GM12875 (cell line): Measurements from ENCODE around the gene GPATCH8.
"Not testable (repeated sequence)": the region's sequence is repeated elsewhere in the genome, so short reads cannot be mapped to it uniquely, and the experiment has no call there.

ENCODE experiments used
- H3K4me3 ChIP-seq: one replicate; pipeline ENCODE4 v1.5.1; 2011; ENCODE audit warnings: low read depth, low read length, control low read depth
- CTCF ChIP-seq: IDR thresholded peaks from 2 replicates; pipeline ENCODE4 v1.5.1; 2011; ENCODE audit warnings: low read depth, mild to moderate bottlenecking, control low read depth, inconsistent platforms, low read length, moderate library complexity, borderline replicate concordance; ENCODE audit not compliant: insufficient read depth

The GPATCH8 gene

DNA sequence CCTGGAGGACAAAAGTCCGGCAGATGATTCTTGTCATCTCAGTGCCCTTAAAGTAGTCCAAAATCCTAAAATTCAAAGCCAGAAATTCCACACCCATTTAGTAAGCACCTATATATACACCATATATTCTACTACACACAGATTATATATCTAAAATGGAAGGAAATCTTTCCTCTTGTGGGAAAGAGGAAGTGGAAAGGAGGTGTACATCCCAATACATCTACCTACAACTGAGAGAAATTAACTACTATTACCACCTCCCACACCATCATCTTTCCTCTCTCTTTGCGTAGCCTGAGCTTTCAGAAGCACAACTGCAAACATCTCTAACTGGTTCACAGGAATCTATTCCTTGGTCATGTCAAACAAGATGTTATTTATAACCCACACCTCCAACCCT lies 108.4 kb downstream of the GPATCH8 start:
- TF ChIP-seq CTCF, result no peak

DNA sequence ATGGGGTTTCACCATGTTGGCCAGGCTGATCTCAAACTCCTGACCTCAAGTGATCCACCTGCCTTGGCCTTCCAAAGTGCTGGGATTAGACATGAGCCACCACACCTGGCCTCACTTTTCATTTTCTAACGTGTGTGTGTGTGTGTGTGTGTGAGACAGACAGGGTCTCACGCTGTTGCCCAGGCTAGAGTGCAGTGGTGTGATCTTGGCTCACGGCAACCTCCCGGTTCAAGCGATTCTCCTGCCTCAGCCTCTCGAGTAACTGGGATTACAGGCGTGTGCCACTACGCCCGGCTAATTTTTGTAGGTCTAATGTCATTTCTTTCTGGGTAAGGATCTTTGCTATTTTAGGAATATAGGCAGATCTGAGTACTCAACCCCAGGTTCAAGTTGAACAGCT lies 109.1 kb downstream of the GPATCH8 start:
- not testable (repeated sequence) for H3K4me3 ChIP-seq

More for the DNA sequence above, 108.4 kb downstream of the GPATCH8 start:
- no peak overlapping the region for H3K4me3 ChIP-seq

DNA sequence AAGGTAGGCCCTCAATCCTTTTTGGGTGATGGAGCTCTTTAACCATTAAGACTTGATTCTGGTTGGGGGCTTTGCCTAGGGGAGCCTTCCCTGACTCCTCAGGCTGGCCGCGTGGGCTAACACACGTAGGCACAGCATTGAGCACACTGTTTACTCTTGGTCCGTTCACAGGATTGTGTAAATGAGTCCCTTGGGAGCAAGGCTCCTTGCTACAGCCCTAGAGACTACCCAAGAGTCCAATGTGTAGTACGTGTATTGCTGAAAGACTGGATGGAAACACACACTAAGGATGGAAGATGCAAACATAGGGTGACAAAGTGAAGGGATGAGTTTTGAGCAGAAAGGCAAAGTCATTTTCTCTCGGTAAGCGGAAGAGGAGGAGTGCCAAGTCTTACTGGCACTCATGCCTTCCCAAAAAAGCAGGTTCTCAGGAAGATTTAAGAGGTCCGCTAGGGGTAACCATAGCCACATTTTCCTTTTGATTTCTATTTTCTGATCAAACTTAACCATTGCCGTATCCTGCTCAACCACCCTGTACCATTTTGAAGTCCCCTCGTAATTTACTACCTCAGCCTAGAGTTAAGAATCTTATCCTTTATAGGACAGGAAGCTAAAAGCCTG lies 112.8 kb downstream of the GPATCH8 start:
- TF ChIP-seq CTCF, result no peak
- no peak overlapping the region for H3K4me3 ChIP-seq

GRCh38 chr17:44389723-44390202 lies 113.4 kb downstream of the GPATCH8 start:
- TF ChIP-seq CTCF, result no peak
- H3K4me3 ChIP-seq, result no peak overlapping the region

- no peak within 1 kb of the TSS for H3K4me3 ChIP-seq
- TF ChIP-seq CTCF, result no peak
These were observed 113.9 kb downstream of the GPATCH8 start, which contains the start of gene ITGA2B for GRCh38 chr17:44389281-44389680. Gene ITGA2B (minus strand): TSS chr17:44389649. CDS start chr17:44389473, 176 bp downstream.

GRCh38 chr17:44387804-44388203 lies 115.4 kb downstream of the GPATCH8 start:
- TF ChIP-seq CTCF, result no peak
- no peak overlapping the region for H3K4me3 ChIP-seq

- TF ChIP-seq CTCF, result no peak
- H3K4me3 ChIP-seq, result no peak overlapping the region
These were observed 117.1 kb downstream of the GPATCH8 start for GRCh38 chr17:44386182-44386525.
